IMR-90 (cell line): ENCODE results near the gene CCDC88C. TPM values are rescaled to one million over a fixed set of nuclear protein-coding genes. Genes with fewer than 3 reads are reported as not detected.

ENCODE experiments used
- ATAC-seq: fragments of 200-7000 bp; cut with Tn5 transposase; 2 replicates; pipeline ENCODE4 v1.9.1; 2020; ENCODE audit warnings: low read depth, mild to moderate bottlenecking, moderate library complexity
- BruUV-seq: library from RNA; stranded (reverse); fragments of 400-500 nt; replicated peaks from 2 replicates; lab custom pipeline; 2021; lab: Mats Ljungman, UMichigan
- CTCF ChIA-PET: fragments of 300-600 bp; formaldehyde crosslinking; extraction: SDS; loops from one replicate; lab custom pipeline; 2021; ENCODE audit warnings: antibody characterized with exemption; lab: Yijun Ruan, JAX
- POLR2A ChIA-PET: fragments of 300-600 bp; sonication (Branson Sonifier 250); formaldehyde crosslinking; loops from one replicate; lab custom pipeline; 2022; ENCODE audit warnings: antibody characterized with exemption; ENCODE audit not compliant: unreplicated experiment; lab: Charles Lee
- DNase-seq: peaks from one replicate; pipeline ENCODE4 v3.0.0; 2013
- H2AFZ ChIP-seq: replicated peaks from 2 replicates; pipeline ENCODE3; 2013; ENCODE audit warnings: low read length, mild to moderate bottlenecking; ENCODE audit not compliant: poor library complexity
- H2AK5ac ChIP-seq: 2 replicates; pipeline ENCODE4 v1.6.1; 2013; ENCODE audit warnings: low read depth, low read length, inconsistent platforms
- H2AK9ac ChIP-seq: replicated peaks from 2 replicates; pipeline ENCODE3; 2013; ENCODE audit warnings: mild to moderate bottlenecking, low read depth, low read length, moderate library complexity; ENCODE audit not compliant: poor library complexity
- H2BK120ac ChIP-seq: 2 replicates; pipeline ENCODE4 v1.6.1; 2013; ENCODE audit warnings: low read depth, low read length, inconsistent platforms
- H2BK15ac ChIP-seq: 3 replicates; pipeline ENCODE4 v1.6.1; 2013; ENCODE audit warnings: low read depth, low read length, inconsistent platforms
- H2BK20ac ChIP-seq: 2 replicates; pipeline ENCODE4 v1.6.1; 2013; ENCODE audit warnings: low read depth, mild to moderate bottlenecking, inconsistent platforms, low read length, moderate library complexity
- H2BK5ac ChIP-seq: 2 replicates; pipeline ENCODE4 v1.6.1; 2013; ENCODE audit warnings: mild to moderate bottlenecking, low read depth, low read length, inconsistent platforms; ENCODE audit not compliant: poor library complexity, severe bottlenecking
- H3K14ac ChIP-seq: replicated peaks from 2 replicates; pipeline ENCODE4 v1.6.1; 2013; ENCODE audit warnings: low read depth, low read length, inconsistent platforms
- H3K18ac ChIP-seq: 2 replicates; pipeline ENCODE4 v1.6.1; 2013; ENCODE audit warnings: low read depth, low read length, control low read depth
- H3K23ac ChIP-seq: 2 replicates; pipeline ENCODE4 v1.6.1; 2013; ENCODE audit warnings: low read depth, low read length, inconsistent platforms
- H3K27ac ChIP-seq: 2 replicates; pipeline ENCODE4 v1.5.1; 2013; ENCODE audit warnings: mild to moderate bottlenecking, control low read depth, low read length; ENCODE audit not compliant: insufficient read depth
- H3K27me3 ChIP-seq: 2 replicates; pipeline ENCODE4 v1.6.1; 2013; ENCODE audit warnings: low read length; ENCODE audit not compliant: control insufficient read depth, insufficient read depth
- H3K36me3 ChIP-seq: 2 replicates; pipeline ENCODE4 v1.6.1; 2013; ENCODE audit warnings: low read length, mixed read lengths; ENCODE audit not compliant: control insufficient read depth, insufficient read depth
- H3K4ac ChIP-seq: 2 replicates; pipeline ENCODE4 v1.6.1; 2013; ENCODE audit warnings: low read depth, low read length, inconsistent platforms
- H3K4me1 ChIP-seq: 2 replicates; pipeline ENCODE4 v1.6.1; 2013; ENCODE audit warnings: low read length, mixed read lengths; ENCODE audit not compliant: control insufficient read depth, insufficient read depth
- H3K4me2 ChIP-seq: 2 replicates; pipeline ENCODE4 v1.6.1; 2013; ENCODE audit warnings: low read depth, mild to moderate bottlenecking, control low read depth, low read length, moderate library complexity
- H3K4me3 ChIP-seq: 2 replicates; pipeline ENCODE4 v1.5.1; 2013; ENCODE audit warnings: low read depth, mild to moderate bottlenecking, control low read depth, low read length, moderate library complexity; ENCODE audit not compliant: insufficient read depth
- H3K56ac ChIP-seq: 2 replicates; pipeline ENCODE4 v1.6.1; 2013; ENCODE audit warnings: low read length, inconsistent platforms; ENCODE audit not compliant: insufficient read depth; ENCODE audit errors: extremely low read depth
- H3K79me1 ChIP-seq, 2 experiments: 2 replicates each; pipeline ENCODE4 v1.6.1; 2013; ENCODE audit warnings: low read length in 2 of 2, inconsistent platforms in 1 of 2, low read depth in 1 of 2
- H3K9ac ChIP-seq: 2 replicates; pipeline ENCODE4 v1.6.1; 2013; ENCODE audit warnings: low read depth, low read length, control low read depth
- H3K9me1 ChIP-seq: 2 replicates; pipeline ENCODE4 v1.6.1; 2013; ENCODE audit warnings: low read length, inconsistent platforms; ENCODE audit not compliant: insufficient read depth
- H3K9me3 ChIP-seq: 2 replicates; pipeline ENCODE4 v1.6.1; 2013; ENCODE audit warnings: low read length; ENCODE audit not compliant: control insufficient read depth, insufficient read depth
- H4K20me1 ChIP-seq: 2 replicates; pipeline ENCODE4 v1.6.1; 2013; ENCODE audit warnings: low read length, inconsistent platforms; ENCODE audit not compliant: insufficient read depth
- H4K5ac ChIP-seq: 2 replicates; pipeline ENCODE4 v1.6.1; 2013; ENCODE audit warnings: mild to moderate bottlenecking, low read depth, low read length, control low read depth
- H4K8ac ChIP-seq, 2 experiments: 2 replicates each; pipeline ENCODE4 v1.6.1; 2013; ENCODE audit warnings: low read depth in 2 of 2, low read length in 2 of 2, control low read depth in 1 of 2, inconsistent platforms in 1 of 2
- H4K91ac ChIP-seq: 2 replicates; pipeline ENCODE4 v1.6.1; 2013; ENCODE audit warnings: low read depth, low read length, inconsistent platforms; ENCODE audit not compliant: insufficient read depth
- BHLHE40 ChIP-seq: fragments of 150-350 bp; IDR thresholded peaks from 2 replicates; pipeline ENCODE4 v1.6.1; 2016; ENCODE audit warnings: mild to moderate bottlenecking, low read depth, low read length
- CEBPB ChIP-seq: IDR thresholded peaks from 2 replicates; pipeline ENCODE4 v1.6.1; 2012; ENCODE audit warnings: low read depth, low read length, improper control_type of control experiment
- CTCF ChIP-seq: conservative IDR thresholded peaks from 2 replicates; pipeline ENCODE4 v1.5.1; 2012; ENCODE audit warnings: mild to moderate bottlenecking, low read depth, low read length, improper control_type of control experiment
- ELK1 ChIP-seq: fragments of 150-350 bp; IDR thresholded peaks from 2 replicates; pipeline ENCODE4 v1.6.1; 2016; ENCODE audit warnings: low read depth, mild to moderate bottlenecking, low read length, moderate library complexity, borderline replicate concordance
- NFE2L2 ChIP-seq: fragments of 150-350 bp; IDR thresholded peaks from 2 replicates; pipeline ENCODE4 v1.6.1; 2016; ENCODE audit warnings: low read depth, mild to moderate bottlenecking, low read length
- RAD21 ChIP-seq: IDR thresholded peaks from 2 replicates; pipeline ENCODE4 v1.6.1; 2012; ENCODE audit warnings: low read length, improper control_type of control experiment
- RCOR1 ChIP-seq: IDR thresholded peaks from 2 replicates; pipeline ENCODE4 v1.6.1; 2012; ENCODE audit warnings: mild to moderate bottlenecking, low read length, improper control_type of control experiment; ENCODE audit not compliant: insufficient replicate concordance
- USF2 ChIP-seq: fragments of 150-350 bp; IDR thresholded peaks from 2 replicates; pipeline ENCODE4 v1.6.1; 2017; ENCODE audit warnings: mild to moderate bottlenecking, antibody characterized with exemption, low read length, low read depth
- WGBS, 2 experiments: methylation state at CpG; one replicate each; pipeline versions ENCODE4 v1.1.5 to v1.1.7; 2013; ENCODE audit warnings: missing lambda C conversion rate in 2 of 2; ENCODE audit not compliant: insufficient read length in 1 of 2; ENCODE audit errors: extremely low coverage in 2 of 2; 5-methylcytosine and 5-hydroxymethylcytosine counted together
- dilution Hi-C: fragments of 300-500 bp; cut with HindIII; formaldehyde crosslinking; loops from one replicate; pipeline ENCODE4 v1.14.3; 2018; ENCODE audit warnings: low sequenced_read_pairs; ENCODE audit not compliant: unreplicated experiment
- in situ Hi-C: fragments of 300-500 bp; cut with MboI; formaldehyde crosslinking; loops from 3 replicates; pipeline ENCODE4 v1.14.3; 2019; ENCODE audit warnings: low sequenced_read_pairs, inconsistent platforms, mixed read lengths
- intact Hi-C: fragments of 100-400 bp; cut with micrococcal nuclease; formaldehyde crosslinking; loops from 2 replicates; pipeline ENCODE4 v1.10.0; 2022
- polyA plus RNA-seq, 3 experiments: library from polyadenylated mRNA; depleted of rRNA; stranded (reverse); fragments of >200 nt; gene quantifications; 2 replicates each; pipeline ENCODE4 v1.2.3, GENCODE V29; 2012; ENCODE audit warnings: low replicate concordance in 1 of 3
- total RNA-seq: library from RNA; depleted of rRNA; stranded (reverse); fragments of >200 nt; gene quantifications from 2 replicates; pipeline ENCODE4 v1.2.3, GENCODE V29; 2012

Gene CCDC88C
- total and polyA plus RNA-seq, 2 of the 4 experiments (the other 2 are of a cell fraction) = 0.17 to 0.18 TPM

GRCh38 chr14:91303091-91303923, 114.3 kb downstream of the CCDC88C start:
- H3K4ac ChIP-seq = no peak overlapping the region
- H2BK120ac ChIP-seq = no peak overlapping the region
- H4K91ac ChIP-seq = no peak overlapping the region
- ChIA-PET CTCF (interaction anchor here (0.6 to 1.0 kb wide), 2 partner anchors 21 to 144 kb away, joined by 3 read pairs; no protein-coding TSS in a partner anchor), POLR2A (no interaction called here)
- no peak overlapping the region for H2BK5ac ChIP-seq
- H2AK9ac ChIP-seq = no peak overlapping the region
- H2AK5ac ChIP-seq = no peak overlapping the region
- no peak overlapping the region for H3K56ac ChIP-seq
- peak; percentile 40; the same call in 1 of the 2 replicates for ATAC-seq
- no peaks in the 10 kb centered on the region for H4K20me1 ChIP-seq
- no peak for TF ChIP-seq NFE2L2
- no peak for TF ChIP-seq CEBPB
- no peak for TF ChIP-seq RAD21
- TF ChIP-seq CTCF = no peak
- TF ChIP-seq USF2 = no peak
- no peak for TF ChIP-seq ELK1
- no peak for TF ChIP-seq BHLHE40
- no peak for TF ChIP-seq RCOR1
- DNase-seq = no peak
- no peaks in the 10 kb centered on the region for H3K36me3 ChIP-seq
- BruUV-seq = no TSS peak
- H3K9me3 ChIP-seq = no peaks in the 10 kb centered on the region
- H2AFZ ChIP-seq = peak overlapping the region; percentile 68
- H2BK20ac ChIP-seq = no peak overlapping the region
- H3K9ac ChIP-seq = no peak overlapping the region
- no peak overlapping the region for H2BK15ac ChIP-seq
- H3K27ac ChIP-seq = no peak overlapping the region
- H3K4me1 ChIP-seq = no peaks in the 10 kb centered on the region
- H4K8ac ChIP-seq = no peak overlapping the region
- H3K14ac ChIP-seq = no peak overlapping the region
- H3K27me3 ChIP-seq = peaks cover 23% of the 10 kb centered on the region
- dilution Hi-C loops = no loop called here
- in situ Hi-C loops = no loop called here
- no peak overlapping the region for H3K23ac ChIP-seq
- WGBS, 2 experiments = 28% methylated on average over 20 of the region's 23 CpGs; no CpG with 5 or more reads in 1 of the 2 experiments
- H4K5ac ChIP-seq = no peak overlapping the region
- no peaks in the 10 kb centered on the region for H3K79me1 ChIP-seq
- no peak overlapping the region for H3K4me2 ChIP-seq
- no peak overlapping the region for H3K4me3 ChIP-seq
- no peak overlapping the region for H3K18ac ChIP-seq
- no peaks in the 10 kb centered on the region for H3K9me1 ChIP-seq
- intact Hi-C loops = no loop called here
